H7 (cell line): ENCODE results near the gene AATF. TPM values are rescaled to one million over a fixed set of nuclear protein-coding genes. Genes with fewer than 3 reads are reported as not detected.
A peak's percentile ranks its signal among the peaks of the same experiment; 100 is the strongest.

Source experiments
- DNase-seq: peaks from one replicate; pipeline ENCODE4 v3.0.0; 2012
- H3K27me3 ChIP-seq: 2 replicates; pipeline ENCODE4 v1.6.0; 2011; ENCODE audit warnings: mild to moderate bottlenecking, low read length; ENCODE audit not compliant: control insufficient read depth, insufficient read depth
- H3K36me3 ChIP-seq: replicated peaks from 2 replicates; pipeline ENCODE4 v1.5.1; 2011; ENCODE audit warnings: low read length; ENCODE audit not compliant: control insufficient read depth, insufficient read depth
- H3K4me3 ChIP-seq: 2 replicates; pipeline ENCODE4 v1.5.1; 2011; ENCODE audit warnings: low read depth, mild to moderate bottlenecking, control low read depth, low read length, moderate library complexity; ENCODE audit not compliant: insufficient read depth
- total RNA-seq: library from RNA; depleted of rRNA; stranded (reverse); fragments of >200 nt; shearing (Covaris generic); gene quantifications from 2 replicates; pipeline ENCODE4 v1.2.3, GENCODE V29; 2014

Gene AATF
- total RNA-seq, 1 experiment from 2014 or later: 74.7 TPM

DNA sequence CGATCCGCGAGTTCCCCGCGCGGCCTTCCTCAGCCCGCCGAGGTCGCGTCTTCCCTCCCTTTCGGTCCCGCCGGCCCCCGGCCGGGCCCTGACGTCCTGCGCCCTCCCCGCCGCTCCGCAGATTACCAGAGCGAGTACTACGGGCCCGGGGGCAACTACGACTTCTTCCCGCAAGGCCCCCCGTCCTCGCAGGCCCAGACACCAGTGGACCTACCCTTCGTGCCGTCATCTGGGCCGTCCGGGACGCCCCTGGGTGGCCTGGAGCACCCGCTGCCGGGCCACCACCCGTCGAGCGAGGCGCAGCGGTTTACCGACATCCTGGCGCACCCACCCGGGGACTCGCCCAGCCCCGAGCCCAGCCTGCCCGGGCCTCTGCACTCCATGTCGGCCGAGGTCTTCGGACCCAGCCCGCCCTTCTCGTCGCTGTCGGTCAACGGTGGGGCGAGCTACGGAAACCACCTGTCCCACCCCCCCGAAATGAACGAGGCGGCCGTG is 6.1 kb upstream of the AATF start:
- no peaks in the 10 kb centered on the region for H3K36me3 ChIP-seq
- H3K27me3 ChIP-seq: peaks cover 100% of the 10 kb centered on the region
- H3K4me3 ChIP-seq: peak overlapping the region; percentile 18; the same call in 1 of the 2 replicates
- DNase-seq: peak; percentile 80

GRCh38 chr17:36943250-36944191 is 5.2 kb upstream of the AATF start:
- Histone ChIP-seq H3K4me3 (no peak overlapping the region), H3K27me3 (peaks cover 100% of the 10 kb centered on the region), H3K36me3 (no peaks in the 10 kb centered on the region)
- DNase-seq: peak; percentile 86

GRCh38 chr17:36944553-36944952 is 4.2 kb upstream of the AATF start:
- DNase-seq: peak; percentile 56
- peaks cover 89% of the 10 kb centered on the region for H3K27me3 ChIP-seq
- no peak overlapping the region for H3K4me3 ChIP-seq
- no peaks in the 10 kb centered on the region for H3K36me3 ChIP-seq

DNA sequence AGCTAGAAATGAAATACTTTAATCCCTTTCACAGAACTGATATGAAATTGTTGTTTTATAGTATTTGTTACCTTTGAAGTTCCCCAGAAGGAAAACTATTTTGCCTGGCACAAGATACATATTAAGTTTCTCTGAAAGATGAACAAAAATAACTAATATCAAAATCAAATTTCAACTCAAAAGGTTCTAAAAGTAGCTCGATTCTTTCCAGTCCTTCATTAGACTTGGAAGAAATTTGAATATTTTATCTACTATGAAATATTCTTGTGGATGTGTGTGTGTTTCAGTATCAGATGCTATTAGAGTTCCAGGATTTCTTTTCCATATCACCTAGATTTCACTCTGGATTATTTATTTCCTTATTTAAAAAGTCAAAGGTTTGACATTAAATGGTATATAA is 3.6 kb upstream of the AATF start:
- Histone ChIP-seq H3K27me3 (peaks cover 84% of the 10 kb centered on the region), H3K36me3 (no peaks in the 10 kb centered on the region), H3K4me3 (no peak overlapping the region)
- DNase-seq: no peak

- peak; percentile 63 for DNase-seq
- no peaks in the 10 kb centered on the region for H3K36me3 ChIP-seq
These were observed 2.6 kb upstream of the AATF start for GRCh38 chr17:36945959-36946725.

GRCh38 chr17:36946726-36947091 is 2.0 kb upstream of the AATF start:
- no peak overlapping the region for H3K4me3 ChIP-seq
- peaks cover 68% of the 10 kb centered on the region for H3K27me3 ChIP-seq
- peak; percentile 63 for DNase-seq
- no peaks in the 10 kb centered on the region; the same call in 1 of the 2 replicates for H3K36me3 ChIP-seq

More at GRCh38 chr17:36945959-36946725, 2.6 kb upstream of the AATF start:
- Histone ChIP-seq H3K27me3 (peaks cover 74% of the 10 kb centered on the region), H3K4me3 (peak overlapping the region; percentile 8; the same call in 1 of the 2 replicates)

DNA sequence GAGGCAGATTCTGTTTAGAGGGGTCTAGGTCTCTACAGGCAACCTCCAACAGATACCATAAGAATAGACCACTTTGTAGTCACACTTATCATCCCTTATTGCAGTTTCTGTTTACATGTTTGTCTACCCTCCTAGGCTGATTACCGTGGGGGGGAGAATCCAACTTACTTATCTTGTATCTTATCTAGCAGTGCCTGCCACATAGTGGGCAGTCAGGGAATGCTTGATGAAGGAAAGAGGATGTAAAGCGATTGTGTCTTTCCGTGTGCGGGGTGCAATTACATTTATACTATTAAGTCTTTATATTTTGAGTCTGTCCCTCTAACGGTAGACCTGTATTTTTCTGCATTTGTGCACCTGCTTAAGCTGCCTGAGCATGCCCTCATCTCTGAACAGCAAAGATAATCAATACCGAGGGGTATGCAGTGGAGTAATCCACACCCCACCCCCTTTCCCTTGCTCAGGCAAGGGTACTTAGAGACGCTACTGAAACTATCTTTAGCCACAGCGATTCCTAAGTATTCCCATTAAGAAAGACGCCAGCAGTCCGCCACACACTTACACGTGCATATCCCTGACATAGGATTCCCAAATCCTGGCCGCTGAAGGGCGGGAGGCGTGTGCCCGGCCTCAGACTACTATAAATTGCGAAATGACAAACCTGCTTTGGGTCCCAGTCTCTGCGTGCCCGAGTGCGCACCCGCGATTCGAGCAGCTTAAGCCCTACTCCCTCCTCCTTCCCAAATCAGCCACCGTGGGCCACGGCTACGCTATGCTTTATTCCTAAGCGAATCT is 635 bp upstream of the AATF start:
- Histone ChIP-seq H3K36me3 (no peaks in the 10 kb centered on the region; the same call in none of the 2 replicates), H3K27me3 (peaks cover 54% of the 10 kb centered on the region)
- no peak for DNase-seq

GRCh38 chr17:36949461-36949927 is 740 bp downstream of the AATF start:
- peak; percentile 28 for DNase-seq
- peaks cover 40% of the 10 kb centered on the region for H3K27me3 ChIP-seq

More for the DNA sequence above, 635 bp upstream of the AATF start:
- H3K4me3 ChIP-seq: peak overlapping the region; percentile 90

DNA sequence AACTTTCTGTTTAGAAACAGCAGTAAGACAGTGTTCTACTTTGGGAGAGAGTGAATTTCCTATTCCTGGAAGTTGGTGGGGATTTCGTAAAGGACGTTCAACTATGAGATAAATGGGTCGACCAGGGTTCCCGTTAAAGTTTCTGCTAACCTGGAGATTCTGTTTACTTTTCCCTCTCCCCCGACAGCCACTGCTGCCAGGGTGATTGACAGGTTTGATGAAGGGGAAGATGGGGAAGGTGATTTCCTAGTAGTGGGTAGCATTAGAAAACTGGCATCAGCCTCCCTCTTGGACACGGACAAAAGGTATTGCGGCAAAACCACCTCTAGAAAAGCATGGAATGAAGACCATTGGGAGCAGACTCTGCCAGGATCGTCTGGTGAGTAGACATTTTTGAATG is 1.3 kb downstream of the AATF start:
- peak overlapping the region; percentile 90; the same call in 1 of the 2 replicates for H3K4me3 ChIP-seq
- DNase-seq: peak; percentile 23
- H3K27me3 ChIP-seq: peaks cover 35% of the 10 kb centered on the region
- H3K36me3 ChIP-seq: peaks cover 4% of the 10 kb centered on the region

More at GRCh38 chr17:36949461-36949927, 740 bp downstream of the AATF start:
- H3K4me3 ChIP-seq: peak overlapping the region; percentile 90
- peaks cover 4% of the 10 kb centered on the region for H3K36me3 ChIP-seq

GRCh38 chr17:36951084-36951789 is 2.5 kb downstream of the AATF start:
- Histone ChIP-seq H3K36me3 (peaks cover 7% of the 10 kb centered on the region), H3K27me3 (peaks cover 23% of the 10 kb centered on the region), H3K4me3 (no peak overlapping the region)
- no peak for DNase-seq

DNA sequence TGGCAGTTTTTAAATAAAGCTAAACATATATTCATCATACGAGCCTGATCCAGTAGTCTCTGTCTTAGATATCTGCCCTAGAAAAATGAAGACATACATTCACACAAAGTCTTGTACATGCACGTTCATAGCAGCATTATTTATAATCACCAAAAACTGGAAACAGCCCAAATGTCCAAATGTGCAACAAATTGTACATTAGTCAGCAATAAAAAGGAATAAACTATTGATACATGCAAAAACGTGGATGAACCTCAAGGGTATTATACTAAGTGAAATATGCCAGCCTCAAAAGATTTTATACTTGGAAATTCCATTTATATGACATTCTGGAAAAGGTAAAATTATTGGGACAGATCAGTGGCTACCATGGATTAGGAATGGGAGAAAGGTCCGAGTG is 22.8 kb downstream of the AATF start:
- Histone ChIP-seq H3K36me3 (no peaks in the 10 kb centered on the region), H3K27me3 (no peaks in the 10 kb centered on the region), H3K4me3 (no peak overlapping the region)
- no peak for DNase-seq

- no peak overlapping the region for H3K4me3 ChIP-seq
- H3K36me3 ChIP-seq: no peaks in the 10 kb centered on the region
- no peaks in the 10 kb centered on the region for H3K27me3 ChIP-seq
- no peak for DNase-seq
These were observed 23.5 kb downstream of the AATF start for GRCh38 chr17:36972186-36972700.

DNA sequence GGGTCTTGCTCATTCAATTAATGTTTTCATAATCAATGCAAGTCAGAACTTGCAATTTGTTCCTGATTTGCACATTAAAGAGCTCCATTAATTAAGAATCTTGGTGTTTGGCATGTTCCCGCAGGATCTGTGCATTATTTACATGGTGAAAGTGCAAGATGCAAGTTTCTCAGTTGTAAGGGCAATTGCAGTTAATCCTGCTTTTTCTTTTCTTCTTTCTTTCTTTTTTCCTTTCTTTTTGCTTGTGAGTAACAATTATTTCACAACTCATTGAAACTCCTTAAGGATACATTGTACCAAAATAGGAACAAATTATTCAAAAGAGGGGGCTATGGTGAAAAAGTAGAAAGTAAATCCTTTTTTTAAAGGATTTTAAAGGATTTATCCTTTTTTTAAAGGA is 24.2 kb downstream of the AATF start:
- Histone ChIP-seq H3K36me3 (no peaks in the 10 kb centered on the region), H3K4me3 (no peak overlapping the region), H3K27me3 (no peaks in the 10 kb centered on the region)
- DNase-seq: no peak
